ENCODE data around the gene POU6F1. TPM values are rescaled to one million over a fixed set of nuclear protein-coding genes. Genes with fewer than 3 reads are reported as not detected.

Gene POU6F1
- total and polyA plus RNA-seq, 2 of the 8 experiments (the other 6 are each of a cell fraction or from before 2014, with no cell fraction given): 5.6 to 8.7 TPM

DNA sequence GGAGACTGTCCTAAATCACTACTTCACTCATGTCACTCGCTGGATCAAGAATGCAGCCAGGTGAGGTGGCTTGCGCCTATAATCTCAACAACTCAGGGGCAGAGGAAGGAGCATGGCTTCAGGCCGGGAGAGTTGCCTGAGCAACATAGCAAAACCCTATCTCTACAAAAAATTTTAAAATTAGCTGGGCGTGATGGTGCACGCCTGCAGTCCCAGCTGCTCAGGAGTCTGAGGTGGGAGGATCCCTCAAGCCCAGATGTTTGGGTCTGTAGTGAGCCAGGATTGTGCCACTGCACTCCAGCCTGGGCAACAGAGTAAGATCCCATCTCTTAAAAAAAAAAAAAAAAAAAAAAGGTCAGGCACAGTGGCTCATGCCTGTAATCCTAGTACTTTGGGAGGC lies 46.4 kb upstream of the POU6F1 start:
- 88% methylated on average over 5 of the region's 5 CpGs; no CpG with 5 or more reads in 1 of the 2 experiments for WGBS, 2 experiments (ENCODE audit: extremely low coverage in 1 of 2, insufficient coverage in 1 of 2, insufficient read length in 1 of 2, insufficient replicate concordance in 2 of 2, low coverage in 1 of 2, low lambda C conversion rate in 2 of 2, missing lambda C conversion rate in 1 of 2)

More for the DNA sequence above, 46.4 kb upstream of the POU6F1 start:
- Histone ChIP-seq H2BK5ac (ENCODE audit: low read depth, low read length) (no peak overlapping the region), H3K14ac (ENCODE audit: insufficient read length) (no peak overlapping the region), H3K9me3 (ENCODE audit: insufficient read depth in 2 of 2, low read depth in 1 of 2, low read length in 1 of 2) (no peaks in the 10 kb centered on the region), H3K9ac (replicated peaks in 1 of 4; ENCODE audit: extremely low read depth in 1 of 4, low read depth in 3 of 4, low read length in 3 of 4) (no peak overlapping the region), H3K27ac (ENCODE audit: low read depth, low read length) (no peak overlapping the region), H3K23ac (ENCODE audit: insufficient read length) (no peak overlapping the region), H3K27me3 (replicated peaks in 1 of 4; ENCODE audit: control insufficient read depth in 3 of 4, extremely low read depth in 1 of 4, insufficient read depth in 3 of 4, low read length in 3 of 4) (no peaks in the 10 kb centered on the region), H3K79me1 (ENCODE audit: low read depth, low read length) (no peaks in the 10 kb centered on the region), H3K4me2 (ENCODE audit: insufficient read depth in 1 of 2, low read depth in 2 of 2, low read length in 2 of 2) (no peak overlapping the region), H2BK20ac (ENCODE audit: low read length) (no peak overlapping the region), H4K5ac (ENCODE audit: insufficient read length, low read depth, low read length) (no peak overlapping the region), H3K4me1 (replicated peaks in 1 of 4; ENCODE audit: control insufficient read depth in 3 of 4, insufficient read depth in 4 of 4, low read length in 3 of 4) (peaks cover 0 to 4% (median 1%) of the 10 kb centered on the region in 4 experiments; a peak in 2 of 7 replicates), H2AK5ac (ENCODE audit: low read depth, low read length) (no peak overlapping the region), H3K36me3 (ENCODE audit: control insufficient read depth in 2 of 4, insufficient read depth in 4 of 4, low read length in 3 of 4) (no peaks in the 10 kb centered on the region), H3K56ac (replicated peaks; ENCODE audit: insufficient read length, low read depth, low read length) (no peak overlapping the region), H2BK15ac (ENCODE audit: low read length) (no peak overlapping the region), H3K79me2 (ENCODE audit: control insufficient read depth in 1 of 2, insufficient read depth in 2 of 2, low read length in 2 of 2) (no peaks in the 10 kb centered on the region), H2BK12ac (ENCODE audit: low read depth, low read length) (no peak overlapping the region), H2BK120ac (replicated peaks; ENCODE audit: low read depth, low read length) (no peak overlapping the region), H3K4me3 (ENCODE audit: extremely low read depth in 1 of 4, insufficient read depth in 2 of 4, low read depth in 3 of 4, low read length in 4 of 4) (no peak overlapping the region), H3K4ac (replicated peaks; ENCODE audit: insufficient read length, low read depth, low read length) (no peak overlapping the region), H2AFZ (ENCODE audit: low read length) (no peak overlapping the region), H4K20me1 (replicated peaks in 1 of 2; ENCODE audit: control insufficient read depth in 1 of 2, insufficient read depth in 2 of 2, low read length in 2 of 2) (peaks cover 0 to 1% of the 10 kb centered on the region in 2 experiments), H4K8ac (ENCODE audit: extremely low read depth, insufficient read depth, low read length) (no peak overlapping the region), H3K18ac (ENCODE audit: extremely low read depth, low read length) (no peak overlapping the region), H4K91ac (replicated peaks; ENCODE audit: insufficient read length, low read length) (no peak overlapping the region), H3K23me2 (ENCODE audit: low read depth, low read length) (no peaks in the 10 kb centered on the region)
- TF ChIP-seq BCL11A (IDR thresholded peaks at IDR 0.05; ENCODE audit: low read depth in 2 of 2, low read length in 2 of 2) (no peak), CEBPB (IDR thresholded peaks at IDR 0.05; ENCODE audit: low read depth, low read length) (no peak), YY1 (IDR thresholded peaks at IDR 0.05; ENCODE audit: low read depth, low read length) (no peak)
- CTCF ChIA-PET (ENCODE audit: partially characterized antibody): interaction anchor here (0.6 to 6.4 kb wide), 4 partner anchors 12 to 659 kb away, joined by 4 to 82 read pairs (median 24); no protein-coding TSS in a partner anchor
- POLR2A ChIA-PET (ENCODE audit: partially characterized antibody): interaction anchor here (0.9 kb wide), 1 partner anchor 13 kb away, joined by 3 read pairs; no protein-coding TSS in a partner anchor
- no peak for DNase-seq (ENCODE audit: low read depth in 1 of 2, low spot score in 2 of 2)
- no peak for FAIRE-seq

Data from H1 (cell line).